Glutamatergic neuron (in vitro differentiated cells): ENCODE data around the gene NTNG1. TPM values are rescaled to one million over a fixed set of nuclear protein-coding genes. Genes with fewer than 3 reads are reported as not detected.

Source experiments
- DNase-seq: peaks from one replicate; pipeline ENCODE4 v3.0.0; 2022
- H3K27ac Mint-ChIP-seq: one replicate; pipeline ENCODE4 v1.8.0; 2020; ENCODE audit warnings: mild to moderate bottlenecking, mixed read lengths, inconsistent platforms; ENCODE audit not compliant: unreplicated experiment
- H3K27me3 Mint-ChIP-seq: one replicate; pipeline ENCODE4 v1.8.0; 2020; ENCODE audit warnings: mild to moderate bottlenecking, moderate library complexity, mixed read lengths, inconsistent platforms; ENCODE audit not compliant: unreplicated experiment
- H3K36me3 Mint-ChIP-seq: one replicate; pipeline ENCODE4 v1.8.0; 2020; ENCODE audit warnings: mild to moderate bottlenecking, mixed read lengths, inconsistent platforms; ENCODE audit not compliant: unreplicated experiment
- H3K4me1 Mint-ChIP-seq: one replicate; pipeline ENCODE4 v1.8.0; 2020; ENCODE audit warnings: mild to moderate bottlenecking, low read depth, mixed read lengths, inconsistent platforms; ENCODE audit not compliant: unreplicated experiment
- H3K4me3 Mint-ChIP-seq: one replicate; pipeline ENCODE4 v1.8.0; 2020; ENCODE audit warnings: mild to moderate bottlenecking, mixed read lengths, inconsistent platforms; ENCODE audit not compliant: unreplicated experiment
- H3K9me3 Mint-ChIP-seq: one replicate; pipeline ENCODE4 v1.8.0; 2020; ENCODE audit warnings: mild to moderate bottlenecking, moderate library complexity, mixed read lengths, inconsistent platforms; ENCODE audit not compliant: unreplicated experiment
- CTCF ChIP-seq: fragments of 200-600 bp; sonication (generic); IDR thresholded peaks from one replicate; pipeline ENCODE4 v1.5.0; 2021; ENCODE audit not compliant: partially characterized antibody, unreplicated experiment
- total RNA-seq: library from RNA; stranded (reverse); fragmentation: NEBNext Ultra II Directional; extraction: Animal tissue kit (Norgen Biotek cat#: 25700); gene quantifications from one replicate; pipeline ENCODE4 v1.2.1, GENCODE V29; 2021; ENCODE audit not compliant: unreplicated experiment

Gene NTNG1
- total RNA-seq, 1 donor from 2014 or later, result 3.2 TPM

GRCh38 chr1:107357376-107357775, 216.5 kb downstream of the NTNG1 start:
- peaks cover 2% of the 10 kb centered on the region for H3K9me3 Mint-ChIP-seq
- H3K27ac Mint-ChIP-seq, result no peak overlapping the region
- H3K27me3 Mint-ChIP-seq, result no peaks in the 10 kb centered on the region
- peaks cover 6% of the 10 kb centered on the region for H3K4me1 Mint-ChIP-seq
- DNase-seq, result no peak
- no peak overlapping the region for H3K4me3 Mint-ChIP-seq
- no peaks in the 10 kb centered on the region for H3K36me3 Mint-ChIP-seq
- no peak for TF ChIP-seq CTCF

GRCh38 chr1:107358619-107359327, 217.9 kb downstream of the NTNG1 start:
- no peak for DNase-seq
- Mint-ChIP-seq H3K36me3 (no peaks in the 10 kb centered on the region), H3K4me1 (peaks cover 6% of the 10 kb centered on the region), H3K9me3 (peaks cover 2% of the 10 kb centered on the region), H3K27me3 (no peaks in the 10 kb centered on the region), H3K4me3 (no peak overlapping the region), H3K27ac (no peak overlapping the region)
- TF ChIP-seq CTCF, result no peak

GRCh38 chr1:107359472-107360241, 218.8 kb downstream of the NTNG1 start:
- no peak overlapping the region for H3K4me3 Mint-ChIP-seq
- H3K36me3 Mint-ChIP-seq, result no peaks in the 10 kb centered on the region
- H3K27me3 Mint-ChIP-seq, result no peaks in the 10 kb centered on the region
- DNase-seq, result no peak
- H3K27ac Mint-ChIP-seq, result no peak overlapping the region
- peaks cover 2% of the 10 kb centered on the region for H3K9me3 Mint-ChIP-seq
- H3K4me1 Mint-ChIP-seq, result peaks cover 6% of the 10 kb centered on the region
- no peak for TF ChIP-seq CTCF

GRCh38 chr1:107362468-107363140, 221.8 kb downstream of the NTNG1 start:
- Mint-ChIP-seq H3K9me3 (peaks cover 2% of the 10 kb centered on the region), H3K4me3 (no peak overlapping the region), H3K36me3 (no peaks in the 10 kb centered on the region), H3K27me3 (no peaks in the 10 kb centered on the region), H3K27ac (no peak overlapping the region), H3K4me1 (peaks cover 12% of the 10 kb centered on the region)
- DNase-seq, result no peak
- TF ChIP-seq CTCF, result no peak
